Activated T-helper 1 cell treated with anti-CD3 and anti-CD28 coated beads, Interleukin-2, amount 50 U/mL, for 16 hours (primary cell): ENCODE data around the gene LGR4.
A peak's percentile ranks its signal among the peaks of the same experiment; 100 is the strongest.

Source experiments
- DNase-seq, 2 donors: peaks; one replicate each; pipeline ENCODE4 v3.0.0-alpha.2; 2020; ENCODE audit warnings: low read depth in 1 of 2, low spot score in 1 of 2

The LGR4 gene

DNA sequence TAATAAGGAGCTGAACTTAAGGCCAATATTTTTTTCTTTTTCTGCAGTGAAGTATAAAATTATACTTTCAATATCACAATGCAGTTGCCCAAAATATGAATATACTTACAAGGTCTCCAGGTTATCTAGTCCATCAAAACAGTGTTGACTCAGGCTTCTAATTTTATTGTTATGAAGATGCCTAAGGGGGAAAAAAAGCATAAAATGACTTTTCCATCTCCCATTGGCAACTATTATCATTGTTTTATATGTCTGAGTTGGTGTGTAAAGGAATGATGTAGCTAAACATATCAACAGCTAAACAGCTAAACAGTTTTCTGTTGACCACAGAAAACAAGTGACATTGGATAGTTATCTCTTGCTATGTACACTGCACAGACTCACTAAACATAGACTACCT lies 88.4 kb downstream of the LGR4 start:
- no peak for DNase-seq

DNA sequence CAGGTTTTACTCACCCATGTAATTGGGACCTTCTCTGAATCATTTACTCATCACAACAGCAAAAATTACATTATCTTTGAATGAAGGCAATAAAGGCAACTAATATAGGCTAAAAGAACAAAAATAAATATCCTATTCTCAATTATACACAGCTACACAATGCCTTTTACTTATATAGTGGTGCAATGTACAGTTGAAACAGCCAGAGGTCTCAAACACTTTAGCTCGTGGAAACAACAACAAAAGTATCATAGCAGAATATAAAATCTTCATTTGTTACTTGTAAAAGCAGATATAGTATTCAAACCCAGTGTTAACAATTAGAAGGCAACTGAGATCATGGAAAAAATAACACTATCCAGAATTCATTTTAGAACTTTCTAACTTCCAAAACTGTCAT lies 88.9 kb downstream of the LGR4 start:
- no peak for DNase-seq

DNA sequence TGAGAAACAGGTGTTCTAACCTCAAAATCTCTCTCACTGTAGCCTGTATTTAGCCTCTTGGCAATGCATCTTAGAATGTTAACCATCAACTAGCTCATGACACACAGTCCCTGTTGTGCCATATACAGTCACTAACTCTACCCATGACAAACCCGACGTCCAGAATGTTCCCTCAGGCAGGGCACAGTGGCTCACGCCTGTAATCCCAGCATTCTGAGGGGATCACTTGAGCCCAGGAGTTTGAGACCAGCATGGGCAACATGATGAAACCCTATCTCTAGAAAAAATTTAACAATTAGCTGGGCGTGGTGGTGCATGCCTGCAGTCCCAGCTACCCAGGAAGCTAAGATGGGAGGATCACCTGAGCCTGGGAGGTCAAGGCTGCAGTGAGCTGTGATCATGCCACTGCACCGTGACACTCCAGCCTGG lies 91.3 kb downstream of the LGR4 start:
- DNase-seq: no peak

DNA sequence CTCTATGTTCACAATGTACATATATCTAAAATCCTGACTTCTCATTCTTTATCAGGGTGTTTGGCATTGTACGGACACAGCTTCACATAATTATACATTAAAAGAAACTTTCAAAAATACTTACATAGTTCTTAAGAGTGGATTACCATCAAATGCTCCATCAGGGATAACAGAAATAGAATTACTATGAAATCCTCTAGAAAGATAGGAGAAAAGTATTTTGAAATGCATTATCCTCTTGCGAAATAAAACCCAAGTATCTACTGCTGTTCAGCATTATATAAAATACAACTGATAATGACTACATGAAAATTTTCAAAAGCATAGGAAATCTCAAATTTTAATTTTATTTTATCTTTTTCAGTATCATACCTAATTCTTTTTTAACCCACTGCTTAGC lies 91.8 kb downstream of the LGR4 start:
- no peak for DNase-seq

DNA sequence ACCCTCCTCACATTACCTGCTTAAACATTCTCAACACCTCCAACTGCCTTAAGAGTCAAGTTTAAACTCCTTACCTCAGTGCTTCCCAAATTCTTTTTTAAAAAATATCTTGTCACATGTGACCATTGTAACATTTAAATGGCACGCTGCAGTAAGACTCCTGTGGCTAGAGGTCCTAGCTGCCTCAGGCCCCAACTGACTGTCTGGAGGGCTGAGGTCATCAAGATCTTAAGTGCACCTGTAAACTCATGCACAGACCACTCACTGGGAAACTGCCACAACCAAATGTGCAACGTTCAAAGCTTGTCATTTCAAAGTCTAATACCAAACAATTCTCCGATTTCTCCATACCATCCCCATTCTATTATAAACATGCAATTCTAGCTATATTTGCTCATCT lies 93.1 kb downstream of the LGR4 start:
- no peak for DNase-seq

DNA sequence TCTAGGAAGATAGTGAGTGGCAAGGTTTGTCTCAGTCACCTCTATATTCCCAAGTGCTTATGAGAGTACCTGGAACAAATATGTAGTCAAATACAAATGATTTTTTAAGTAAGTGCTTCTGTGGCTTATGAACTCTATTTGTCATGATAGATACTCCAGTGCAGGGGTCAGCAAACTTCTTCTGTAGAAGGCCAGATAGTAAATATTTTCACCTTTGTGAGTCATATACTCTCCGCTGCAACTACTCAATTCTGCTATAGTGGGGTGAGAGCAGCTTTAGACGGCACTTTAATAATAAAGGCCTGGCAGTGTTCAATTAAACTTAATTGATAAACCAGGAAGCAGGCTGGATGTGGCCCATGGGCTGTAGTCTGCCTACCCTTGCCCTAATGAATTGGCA lies 97.2 kb downstream of the LGR4 start:
- DNase-seq: no peak

DNA sequence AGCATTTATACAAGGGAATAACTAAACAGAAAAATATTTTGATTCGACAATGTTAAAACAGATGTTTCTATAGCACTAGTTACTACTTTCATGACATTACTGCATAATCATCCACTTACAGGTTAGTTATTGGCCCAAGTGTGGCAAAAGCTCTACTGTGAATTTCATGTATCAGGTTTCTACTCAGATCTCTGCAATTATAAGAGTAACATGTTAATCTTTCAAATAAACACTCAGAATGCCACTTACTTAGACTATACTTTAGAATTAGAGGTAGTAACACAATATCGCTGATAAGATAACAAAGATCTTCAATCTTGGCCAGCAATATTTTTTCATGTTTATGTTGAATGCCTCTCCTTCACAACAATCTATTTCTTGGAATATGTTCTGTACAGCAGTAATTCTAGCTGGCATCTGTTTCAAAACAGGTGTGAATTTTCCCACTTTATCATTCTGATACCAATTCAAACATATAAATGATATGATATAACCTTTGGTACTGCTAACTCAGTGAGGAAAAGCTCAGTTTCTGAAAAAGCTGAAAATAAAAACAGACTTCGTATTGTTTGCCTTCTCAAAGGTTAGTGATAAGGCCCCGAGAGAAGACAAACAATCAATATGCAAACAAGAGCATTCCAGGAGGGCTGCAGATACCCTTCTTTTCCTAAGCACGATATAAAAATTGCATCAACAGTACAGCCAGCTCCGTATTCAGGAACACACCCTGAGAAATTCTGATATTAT lies 98.6 kb downstream of the LGR4 start:
- DNase-seq: no peak

DNA sequence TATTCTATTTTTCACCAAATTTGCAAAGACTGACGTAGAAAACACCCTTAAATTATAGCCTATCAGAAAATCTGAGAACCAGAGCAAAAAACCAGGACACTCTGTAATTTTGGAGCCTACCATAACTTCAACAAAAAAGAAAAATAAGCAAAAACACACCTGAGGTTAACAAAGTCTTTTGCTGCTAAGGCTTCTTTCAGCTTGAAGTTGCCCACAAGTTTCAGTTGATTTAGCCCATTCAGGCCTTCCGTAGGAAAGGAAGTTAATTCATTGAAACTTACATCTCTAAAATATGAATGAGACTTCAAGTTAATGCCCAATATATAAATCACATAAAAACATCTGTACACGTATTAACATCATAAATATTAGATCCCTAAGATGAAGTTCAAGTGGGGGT lies 99.2 kb downstream of the LGR4 start:
- DNase-seq: no peak

DNA sequence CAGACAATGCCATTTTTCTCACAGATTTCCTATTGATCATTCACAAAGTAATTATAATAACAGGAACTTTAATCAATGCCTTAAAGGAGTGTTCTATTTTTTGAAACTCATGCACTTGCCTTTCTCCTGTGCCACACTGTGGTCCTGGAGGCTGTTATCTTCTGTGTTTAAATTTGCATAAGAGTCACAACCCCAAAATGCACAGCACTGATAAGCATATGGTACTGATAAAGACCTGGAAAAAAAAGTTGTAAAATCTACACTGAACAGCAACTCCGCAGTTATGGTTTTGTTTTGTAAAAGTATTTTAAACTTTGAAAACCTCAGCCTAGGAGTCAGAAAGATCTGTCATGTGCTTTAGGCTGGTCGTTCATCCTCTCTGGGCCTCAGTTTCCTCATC lies 100.4 kb downstream of the LGR4 start:
- no peak for DNase-seq

DNA sequence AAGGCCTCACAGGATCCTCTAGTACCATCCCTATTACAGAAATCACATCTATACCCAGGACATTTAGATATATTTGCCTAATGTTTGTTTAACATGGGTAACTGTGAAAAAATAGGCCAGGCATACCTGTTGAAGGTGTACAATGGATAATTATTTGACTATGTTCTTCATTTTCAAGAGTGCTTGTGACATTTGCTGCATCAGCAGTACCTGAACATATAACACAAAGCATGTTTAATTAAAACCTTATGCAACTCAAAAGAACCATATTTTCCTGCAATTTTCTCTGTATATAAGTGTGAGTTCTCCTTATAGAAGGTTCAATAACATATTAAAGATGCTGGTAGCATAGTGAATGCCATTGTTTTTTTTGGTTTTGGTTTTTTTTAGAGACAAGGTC lies 101.1 kb downstream of the LGR4 start:
- no peak for DNase-seq

DNA sequence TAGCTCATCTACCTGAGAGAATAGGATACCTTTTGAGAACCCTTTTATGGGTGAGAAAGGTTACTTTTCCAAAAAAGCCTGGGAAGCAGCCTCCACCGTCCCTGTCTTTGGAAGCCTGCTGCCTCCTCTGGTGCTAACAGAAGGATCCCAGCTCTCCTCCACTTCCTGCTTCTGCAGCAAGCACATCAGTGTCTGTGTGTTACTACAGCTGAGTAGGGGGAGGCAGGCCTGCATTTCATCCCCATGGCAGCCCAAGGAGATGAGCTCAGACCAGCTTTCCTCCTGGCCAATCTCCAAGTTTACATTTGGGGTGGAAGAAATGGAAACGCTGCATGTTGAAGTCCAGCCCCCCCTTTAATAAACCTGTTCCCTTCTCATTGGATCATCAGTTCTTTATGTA lies 102.2 kb downstream of the LGR4 start:
- no peak for DNase-seq

DNA sequence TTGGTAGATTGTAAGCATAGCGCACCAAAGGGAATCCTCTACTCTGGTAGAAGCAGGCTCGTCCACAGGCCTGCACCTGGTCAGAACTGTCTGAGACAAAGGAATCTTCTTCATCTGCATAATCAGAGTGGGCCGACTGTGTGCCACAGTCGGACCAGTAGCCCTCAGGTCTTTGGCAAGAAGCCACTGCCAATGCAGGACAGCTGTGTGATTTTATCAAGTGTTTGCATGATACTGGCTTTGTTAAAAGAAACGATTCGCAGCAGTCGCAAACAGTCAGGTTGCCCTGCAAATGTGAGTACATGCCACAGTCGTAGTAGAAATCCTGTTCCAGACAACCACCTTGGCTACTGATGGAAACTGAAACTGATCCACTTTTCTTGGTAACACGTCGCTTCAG lies 104.7 kb downstream of the LGR4 start:
- no peak for DNase-seq

DNA sequence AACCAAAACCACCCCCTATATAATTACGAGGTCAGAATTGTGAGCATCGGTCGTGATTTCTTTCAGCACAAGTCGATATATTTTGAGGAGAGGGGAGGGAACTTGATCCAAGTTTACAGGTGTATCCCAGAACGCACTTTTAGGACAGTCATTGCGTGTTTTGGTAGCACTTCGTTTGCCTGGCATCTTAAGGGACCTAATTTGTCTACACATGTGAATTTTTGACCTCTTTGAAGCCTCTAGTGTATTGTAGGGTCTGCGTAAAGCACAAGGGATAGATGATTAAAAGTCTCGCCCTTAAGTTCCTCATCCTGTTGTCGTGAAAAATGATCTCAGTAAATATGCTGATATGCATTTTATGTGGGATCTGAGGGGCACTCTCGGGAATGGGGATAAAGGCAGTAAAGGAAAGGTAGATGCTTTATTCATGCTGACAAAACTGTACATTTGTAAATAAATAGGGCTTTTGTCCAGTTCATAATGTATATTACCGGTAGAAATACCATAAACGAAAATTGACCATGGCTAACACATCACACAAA lies 108.9 kb downstream of the LGR4 start:
- DNase-seq: no peak

DNA sequence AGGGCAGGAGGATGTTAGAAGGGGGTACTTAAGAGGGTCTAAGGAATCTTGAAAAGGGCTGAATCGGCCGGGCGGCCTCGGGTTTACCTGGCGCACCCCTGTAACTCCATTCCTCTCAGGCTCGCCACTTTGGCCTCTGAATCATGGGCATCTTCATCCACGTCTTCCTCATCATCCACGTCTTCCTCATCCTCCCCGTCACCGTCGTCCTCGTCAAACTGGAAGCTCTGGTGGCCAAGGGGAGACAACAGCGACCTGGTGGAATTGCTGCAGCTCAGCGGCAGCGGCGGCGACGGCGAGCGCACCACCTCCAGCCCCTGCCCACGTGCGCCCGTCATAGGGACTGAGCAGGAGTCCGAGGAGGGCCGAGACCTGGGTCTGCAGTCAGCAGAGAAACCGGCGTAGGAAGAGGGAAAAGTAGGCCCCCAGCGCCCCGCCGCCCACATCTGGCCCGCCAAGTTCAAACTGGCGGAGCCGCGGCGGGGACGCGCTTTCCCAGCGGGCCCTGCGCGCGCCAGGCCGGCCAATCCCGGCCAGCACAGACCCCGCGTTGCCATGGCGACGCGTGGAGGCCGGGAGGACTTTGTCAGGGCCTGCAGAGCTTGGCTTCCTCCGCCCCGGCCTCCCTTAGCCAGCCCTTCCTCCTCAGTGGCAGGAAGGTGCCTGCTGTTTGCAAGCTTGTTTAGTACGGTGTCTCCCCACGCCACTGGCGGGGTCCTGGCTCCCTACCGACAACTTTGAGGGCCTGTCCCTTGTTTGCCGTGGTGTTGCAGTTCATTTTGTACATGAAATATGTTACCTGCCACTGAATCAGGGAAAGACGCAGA lies 109.6 kb downstream of the LGR4 start, which contains the start of gene CCDC34:
CCDC34 (minus strand) TSS at position 467 of the 827 bp plus-strand sequence; CDS start at position 446, 21 bp downstream.
- DNase-seq: peak; percentile 70 to 79

DNA sequence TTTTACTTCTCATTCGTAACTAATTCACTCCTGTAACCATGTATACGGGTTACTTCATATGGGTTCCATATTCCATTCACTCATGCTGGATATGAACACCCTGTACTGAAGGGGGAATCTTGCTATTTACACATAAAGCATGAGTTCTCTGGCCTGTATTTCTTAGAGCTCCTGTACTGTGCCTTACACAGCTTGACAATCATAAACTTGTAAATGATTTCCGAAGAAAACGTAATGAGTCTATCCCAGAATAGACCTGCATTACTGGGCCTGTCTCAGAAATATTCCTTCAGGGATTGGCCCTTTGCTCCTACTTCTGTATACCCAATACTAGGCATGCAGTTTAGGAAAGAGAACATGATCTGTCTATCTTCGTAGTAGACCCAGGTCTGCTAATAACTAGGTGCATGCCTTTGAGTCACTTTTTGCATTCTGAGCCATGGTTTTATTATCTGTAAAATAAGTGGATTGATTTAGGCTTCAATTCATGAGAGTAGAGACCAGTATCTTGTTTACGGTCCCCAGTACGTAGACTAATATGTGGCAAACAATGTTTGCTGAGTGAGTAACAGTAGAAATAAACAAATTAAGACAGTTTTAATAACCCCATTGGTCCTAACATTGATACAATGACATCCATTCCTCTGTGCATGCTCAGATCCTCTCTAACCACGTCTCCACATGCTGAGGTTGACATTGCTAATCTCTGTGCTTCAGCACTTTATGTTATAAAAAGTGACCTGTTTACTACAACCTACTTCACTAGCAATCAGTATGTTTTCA lies 110.8 kb downstream of the LGR4 start:
- no peak for DNase-seq

DNA sequence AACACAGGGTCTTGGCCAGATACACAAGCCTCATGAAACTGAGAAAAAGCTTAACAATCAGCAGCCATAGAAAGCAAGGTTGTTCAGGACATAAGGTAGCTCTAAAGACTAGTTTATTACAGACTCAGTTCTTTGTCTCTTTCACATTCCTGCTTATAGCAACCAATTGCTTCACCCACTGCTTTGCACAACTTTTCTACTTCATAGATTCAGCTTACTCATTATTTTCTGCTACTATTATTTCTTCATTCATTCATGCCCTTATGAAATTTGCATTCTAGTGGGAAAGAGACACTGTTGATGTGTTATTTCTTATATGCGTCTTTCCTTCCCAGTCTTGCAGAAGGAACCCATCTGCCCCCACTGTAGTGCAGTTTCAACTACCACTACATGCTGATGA lies 114.3 kb downstream of the LGR4 start:
- DNase-seq: no peak

DNA sequence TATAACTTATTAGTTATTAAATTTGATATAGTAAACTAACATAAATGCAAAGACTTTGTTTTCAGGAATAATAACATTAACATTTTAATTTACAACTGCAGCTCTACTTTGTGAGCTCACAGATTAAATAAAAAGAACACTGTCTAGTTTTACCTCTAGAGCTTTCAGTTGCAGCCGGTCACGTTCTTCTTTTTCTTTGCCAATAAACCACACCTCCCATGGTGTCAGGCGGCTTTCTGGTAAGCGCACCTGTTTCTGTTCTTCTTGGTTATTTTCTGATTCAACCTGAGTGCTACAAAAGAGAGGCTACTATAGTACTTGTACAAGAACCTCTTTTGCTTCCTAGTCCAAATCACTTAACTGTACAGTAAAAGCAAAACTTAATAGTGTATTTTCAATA lies 115.3 kb downstream of the LGR4 start:
- DNase-seq: no peak

DNA sequence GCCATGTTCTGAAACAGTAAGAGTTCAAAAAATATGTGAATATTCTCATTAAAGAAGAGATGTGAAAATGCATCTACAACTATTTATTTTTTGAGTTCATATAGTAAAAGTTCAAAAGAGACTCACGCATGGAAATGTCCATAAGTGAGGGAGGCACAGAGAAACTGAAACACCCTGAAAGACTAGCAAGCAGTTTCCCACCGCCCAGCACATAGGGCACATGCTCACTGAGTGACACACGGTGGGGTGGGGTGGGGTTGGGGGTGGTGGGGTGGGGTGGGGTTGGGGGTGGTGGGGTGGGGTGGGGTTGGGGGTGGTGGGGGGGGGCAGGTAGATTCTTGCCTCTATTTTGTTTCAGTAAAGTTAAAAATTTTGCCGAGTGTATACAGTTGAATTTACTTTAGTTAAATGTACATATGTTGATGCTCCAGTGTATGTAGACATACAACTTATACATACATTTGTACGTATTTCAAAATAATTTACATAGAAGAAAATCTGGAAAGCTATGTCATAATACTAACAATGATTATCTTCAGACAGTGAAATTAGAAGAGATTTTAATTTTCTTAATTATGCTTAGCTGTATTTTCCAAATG lies 115.9 kb downstream of the LGR4 start:
- DNase-seq: no peak

DNA sequence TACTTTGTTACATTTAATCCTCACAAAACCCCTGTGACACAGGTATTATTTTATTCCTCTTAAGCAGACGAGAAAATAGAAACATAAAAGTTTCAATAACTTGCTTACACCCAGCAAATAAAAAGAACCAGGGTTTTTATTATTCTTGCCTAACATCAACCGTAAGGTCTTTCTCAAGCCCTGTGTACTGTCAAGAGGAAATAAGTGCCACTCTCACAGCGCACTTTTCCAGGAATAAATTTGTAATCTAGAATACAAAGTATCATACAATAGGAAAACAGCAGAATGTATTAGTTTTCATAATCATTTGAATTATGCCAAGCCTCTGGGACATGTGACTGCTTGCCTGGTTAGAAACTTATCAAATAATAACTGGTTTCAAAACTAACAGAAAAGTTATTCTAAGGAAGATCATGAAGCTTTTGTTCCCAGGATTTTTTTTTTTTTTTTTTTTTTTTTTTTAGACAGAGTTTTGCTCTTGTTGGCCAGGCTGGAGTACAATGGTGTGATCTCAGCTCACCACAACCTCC lies 117.0 kb downstream of the LGR4 start:
- DNase-seq: no peak

DNA sequence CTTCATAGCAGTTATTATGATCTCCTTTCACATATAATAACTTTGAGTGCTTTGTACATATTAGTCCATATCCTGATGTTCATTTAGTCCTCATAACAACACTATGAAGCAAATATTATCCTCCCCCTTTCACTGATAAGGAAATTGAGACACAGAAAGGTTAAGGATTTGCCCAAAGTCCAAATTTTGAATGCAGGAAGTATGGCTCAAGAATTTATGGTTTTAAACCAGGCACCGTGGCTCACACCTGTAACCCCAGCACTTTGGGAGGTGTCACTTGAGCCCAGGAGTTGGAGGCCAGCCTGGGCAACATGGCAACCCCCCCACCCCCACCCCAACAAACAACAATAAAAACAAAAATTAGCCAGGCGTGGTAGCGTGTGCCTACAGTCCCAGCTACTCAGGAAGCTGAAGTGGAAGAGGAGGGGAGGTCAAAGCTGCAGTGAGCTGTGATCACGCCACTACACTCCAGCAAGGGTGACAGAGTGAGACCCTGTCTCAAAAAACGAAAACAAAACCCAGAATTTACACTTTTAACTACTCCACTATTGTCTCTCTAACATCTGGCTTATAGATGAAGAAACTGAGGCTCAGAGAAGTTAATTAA lies 118.1 kb downstream of the LGR4 start:
- no peak for DNase-seq
